AG20443 (cell line): ENCODE data around the gene KPNA2.
A peak's percentile ranks its signal among the peaks of the same experiment; 100 is the strongest.
"Not testable (repeated sequence)": the region's sequence is repeated elsewhere in the genome, so short reads cannot be mapped to it uniquely, and the experiment has no call there.

ENCODE experiments used
- DNase-seq: peaks from one replicate; pipeline ENCODE4 v3.0.0; 2012; ENCODE audit warnings: low spot score, mixed read lengths

The KPNA2 gene

GRCh38 chr17:68035523-68036303, at the start of gene KPNA2:
TSS of gene KPNA2 (plus strand) at chr17:68035735. CDS start at chr17:68037133, 1,398 bp downstream.
- DNase-seq, result peak; percentile 98

- DNase-seq, result no peak
These were observed 44.6 kb upstream of the KPNA2 start for GRCh38 chr17:67990909-67991308.

GRCh38 chr17:67992548-67993152, 42.9 kb upstream of the KPNA2 start:
- no peak for DNase-seq

GRCh38 chr17:67993153-67993997, 42.2 kb upstream of the KPNA2 start:
- DNase-seq, result peak; percentile 94

GRCh38 chr17:67993998-67994361, 41.6 kb upstream of the KPNA2 start:
- DNase-seq, result no peak

GRCh38 chr17:67994817-67995569, 40.5 kb upstream of the KPNA2 start:
- peak; percentile 72 for DNase-seq

- DNase-seq, result peak; percentile 21
These were observed 39.8 kb upstream of the KPNA2 start for GRCh38 chr17:67995570-67996263.

GRCh38 chr17:67996301-67997171, 39.0 kb upstream of the KPNA2 start, which contains the start of gene C17orf58:
TSS of gene C17orf58 (minus strand) at chr17:67996469. CDS start at chr17:67996198, 271 bp downstream.
- peak; percentile 16 for DNase-seq

GRCh38 chr17:67998466-67998865, 37.1 kb upstream of the KPNA2 start:
- no peak for DNase-seq

- DNase-seq, result no peak
These were observed 36.1 kb upstream of the KPNA2 start for GRCh38 chr17:67999291-67999911.

GRCh38 chr17:68004201-68004600, 31.3 kb upstream of the KPNA2 start:
- no peak for DNase-seq

- DNase-seq, result peak; percentile 14
These were observed 28.7 kb upstream of the KPNA2 start for GRCh38 chr17:68006797-68007196.

GRCh38 chr17:68011199-68011665, 24.3 kb upstream of the KPNA2 start:
- DNase-seq, result peak; percentile 65

GRCh38 chr17:68013385-68013784, 22.1 kb upstream of the KPNA2 start:
- no peak for DNase-seq

GRCh38 chr17:68015081-68015723, 20.3 kb upstream of the KPNA2 start:
- DNase-seq, result no peak

- DNase-seq, result no peak
These were observed 18.7 kb upstream of the KPNA2 start for GRCh38 chr17:68016838-68017237.

GRCh38 chr17:68018493-68018892, 17.0 kb upstream of the KPNA2 start:
- not testable (repeated sequence) for DNase-seq

GRCh38 chr17:68019336-68019674, 16.2 kb upstream of the KPNA2 start:
- DNase-seq, result no peak
